ENCODE data around the gene SEPTIN10.
A peak's percentile ranks its signal among the peaks of the same experiment; 100 is the strongest.

The SEPTIN10 gene

DNA sequence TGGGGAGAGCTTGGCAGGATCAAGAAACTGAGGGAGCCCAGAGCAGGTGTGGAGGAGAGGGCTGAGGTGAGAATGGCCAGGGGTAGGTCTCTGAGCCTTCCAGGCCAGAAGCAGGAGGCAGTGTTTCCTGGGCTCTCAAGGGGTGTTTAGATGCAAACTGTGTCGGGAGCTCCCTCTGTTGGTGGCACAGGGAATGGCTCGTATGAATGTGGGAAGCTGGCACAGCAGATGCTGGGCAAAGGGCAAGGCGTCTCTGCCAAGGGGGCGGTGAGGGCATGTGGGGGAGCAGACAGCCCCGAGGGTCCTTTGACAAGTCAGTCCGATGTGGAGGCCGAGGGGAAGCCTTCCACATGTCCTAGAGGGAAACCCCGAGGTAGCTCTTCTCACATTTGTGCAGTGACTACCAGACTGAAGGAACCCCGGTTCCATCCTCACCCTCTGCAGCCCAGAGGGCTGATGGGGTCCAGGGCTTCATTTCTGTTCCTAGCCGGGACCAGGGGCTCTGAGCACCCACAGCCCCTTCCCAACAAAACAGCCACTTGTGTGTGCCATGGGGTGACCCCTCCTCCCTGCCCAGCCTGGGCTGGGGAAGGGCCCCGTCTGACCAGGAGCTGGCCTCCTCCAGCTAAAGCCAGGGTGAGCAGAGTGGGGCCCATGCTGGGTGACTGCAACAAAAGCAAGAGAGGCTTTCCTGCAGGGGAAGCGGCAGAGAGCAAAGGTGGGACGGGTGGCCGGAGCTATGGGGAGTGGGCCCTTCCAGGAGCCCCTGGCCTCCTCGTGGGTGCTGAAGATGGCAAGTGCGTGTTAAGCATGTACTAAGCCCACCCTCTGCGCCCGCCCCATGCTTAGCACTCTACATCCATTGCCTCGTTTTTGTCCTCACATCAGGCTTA, 103.4 kb downstream of the SEPTIN10 start:
- TF ChIP-seq, protein P1, sequence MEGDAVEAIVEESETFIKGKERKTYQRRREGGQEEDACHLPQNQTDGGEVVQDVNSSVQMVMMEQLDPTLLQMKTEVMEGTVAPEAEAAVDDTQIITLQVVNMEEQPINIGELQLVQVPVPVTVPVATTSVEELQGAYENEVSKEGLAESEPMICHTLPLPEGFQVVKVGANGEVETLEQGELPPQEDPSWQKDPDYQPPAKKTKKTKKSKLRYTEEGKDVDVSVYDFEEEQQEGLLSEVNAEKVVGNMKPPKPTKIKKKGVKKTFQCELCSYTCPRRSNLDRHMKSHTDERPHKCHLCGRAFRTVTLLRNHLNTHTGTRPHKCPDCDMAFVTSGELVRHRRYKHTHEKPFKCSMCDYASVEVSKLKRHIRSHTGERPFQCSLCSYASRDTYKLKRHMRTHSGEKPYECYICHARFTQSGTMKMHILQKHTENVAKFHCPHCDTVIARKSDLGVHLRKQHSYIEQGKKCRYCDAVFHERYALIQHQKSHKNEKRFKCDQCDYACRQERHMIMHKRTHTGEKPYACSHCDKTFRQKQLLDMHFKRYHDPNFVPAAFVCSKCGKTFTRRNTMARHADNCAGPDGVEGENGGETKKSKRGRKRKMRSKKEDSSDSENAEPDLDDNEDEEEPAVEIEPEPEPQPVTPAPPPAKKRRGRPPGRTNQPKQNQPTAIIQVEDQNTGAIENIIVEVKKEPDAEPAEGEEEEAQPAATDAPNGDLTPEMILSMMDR (IDR thresholded peaks at IDR 0.05; ENCODE audit: insufficient read depth, low read length, poor library complexity, severe bottlenecking), result peak; percentile 96
- peak; percentile 48 for DNase-seq (ENCODE audit: extremely low read depth, insufficient read length)
- Histone ChIP-seq H3K4me3 (replicated peaks; ENCODE audit: low read depth, low read length) (no peak overlapping the region), H3K36me3 (ENCODE audit: control insufficient read depth, insufficient read depth, low read length) (no peaks in the 10 kb centered on the region), H3K27me3 (replicated peaks; ENCODE audit: control insufficient read depth, insufficient read depth, low read length) (no peaks in the 10 kb centered on the region)

DNA sequence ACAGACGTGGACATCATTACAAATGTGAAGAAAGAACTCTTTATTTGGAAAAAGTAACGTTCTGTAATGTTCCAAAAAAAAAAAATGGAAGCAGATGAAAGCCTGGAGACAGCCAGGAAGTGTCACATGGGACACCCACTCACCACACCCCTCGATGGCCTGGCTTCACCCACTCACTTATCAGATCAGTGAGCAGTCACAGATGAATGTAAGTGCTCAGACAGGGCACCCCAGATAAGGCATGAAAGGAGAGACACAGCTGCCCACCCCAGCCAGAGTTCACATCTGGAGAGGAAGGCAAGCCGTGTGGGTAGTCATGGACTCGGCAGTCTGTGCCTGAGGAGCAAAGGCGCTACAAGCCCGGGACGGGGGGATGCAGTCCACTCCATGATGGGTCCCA, 105.2 kb downstream of the SEPTIN10 start:
- DNase-seq (ENCODE audit: extremely low read depth, insufficient read length), result no peak
- Histone ChIP-seq H3K27me3 (replicated peaks; ENCODE audit: control insufficient read depth, insufficient read depth, low read length) (no peaks in the 10 kb centered on the region), H3K4me3 (replicated peaks; ENCODE audit: low read depth, low read length) (no peak overlapping the region), H3K36me3 (ENCODE audit: control insufficient read depth, insufficient read depth, low read length) (no peaks in the 10 kb centered on the region)
- TF ChIP-seq, protein P1 (IDR thresholded peaks at IDR 0.05; ENCODE audit: insufficient read depth, low read length, poor library complexity, severe bottlenecking), result no peak

DNA sequence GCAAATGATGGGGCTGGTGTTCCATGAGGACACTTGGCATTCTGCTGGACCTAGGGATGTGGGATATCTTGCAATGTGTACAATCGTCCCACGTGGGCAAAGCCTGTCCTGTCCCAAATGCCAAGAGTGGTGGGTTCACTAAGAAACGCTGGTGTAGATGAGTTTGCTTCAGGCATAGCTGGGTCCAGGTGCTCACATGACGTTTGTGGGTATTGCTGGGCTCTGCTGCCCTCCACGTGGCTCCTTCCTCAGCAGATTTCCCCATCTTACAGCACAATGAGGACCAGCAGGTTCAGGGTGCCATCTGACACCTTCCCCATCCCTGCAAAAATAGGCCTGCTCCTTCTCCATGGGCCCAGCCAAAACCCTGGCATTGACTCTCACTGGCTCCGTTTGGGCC, 105.9 kb downstream of the SEPTIN10 start:
- no peak for DNase-seq (ENCODE audit: extremely low read depth, insufficient read length)
- TF ChIP-seq, protein P1 (IDR thresholded peaks at IDR 0.05; ENCODE audit: insufficient read depth, low read length, poor library complexity, severe bottlenecking), result no peak

DNA sequence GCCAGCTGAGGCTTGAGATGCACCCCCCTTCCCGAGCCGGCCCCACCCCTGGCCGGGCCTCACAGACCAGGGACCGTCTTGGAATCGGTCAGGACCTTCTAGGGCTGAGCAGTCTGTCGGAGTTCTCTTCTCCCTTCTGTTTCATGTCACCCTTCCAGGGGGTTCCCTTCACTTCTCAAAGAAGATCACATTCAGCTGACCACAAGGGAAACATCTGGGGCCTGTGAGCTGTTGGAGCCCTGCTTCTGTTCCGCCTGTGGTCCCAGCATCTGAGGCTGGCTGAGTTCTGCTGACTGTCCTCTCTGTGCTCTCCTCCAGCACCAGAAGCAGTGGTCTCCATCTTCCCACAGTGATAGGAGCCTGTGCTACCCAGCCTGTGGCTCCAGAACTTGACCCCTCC, 106.5 kb downstream of the SEPTIN10 start:
- DNase-seq (ENCODE audit: extremely low read depth, insufficient read length), result no peak
- no peaks in the 10 kb centered on the region for H3K36me3 ChIP-seq (ENCODE audit: control insufficient read depth, insufficient read depth, low read length)
- no peak overlapping the region for H3K4me3 ChIP-seq (replicated peaks; ENCODE audit: low read depth, low read length)
- no peaks in the 10 kb centered on the region for H3K27me3 ChIP-seq (replicated peaks; ENCODE audit: control insufficient read depth, insufficient read depth, low read length)
- TF ChIP-seq, protein P1 (IDR thresholded peaks at IDR 0.05; ENCODE audit: insufficient read depth, low read length, poor library complexity, severe bottlenecking), result no peak

More for the DNA sequence above, 105.9 kb downstream of the SEPTIN10 start:
- H3K4me3 ChIP-seq (replicated peaks; ENCODE audit: low read depth, low read length), result no peak overlapping the region
- H3K36me3 ChIP-seq (ENCODE audit: control insufficient read depth, insufficient read depth, low read length), result no peaks in the 10 kb centered on the region
- H3K27me3 ChIP-seq (replicated peaks; ENCODE audit: control insufficient read depth, insufficient read depth, low read length), result no peaks in the 10 kb centered on the region

DNA sequence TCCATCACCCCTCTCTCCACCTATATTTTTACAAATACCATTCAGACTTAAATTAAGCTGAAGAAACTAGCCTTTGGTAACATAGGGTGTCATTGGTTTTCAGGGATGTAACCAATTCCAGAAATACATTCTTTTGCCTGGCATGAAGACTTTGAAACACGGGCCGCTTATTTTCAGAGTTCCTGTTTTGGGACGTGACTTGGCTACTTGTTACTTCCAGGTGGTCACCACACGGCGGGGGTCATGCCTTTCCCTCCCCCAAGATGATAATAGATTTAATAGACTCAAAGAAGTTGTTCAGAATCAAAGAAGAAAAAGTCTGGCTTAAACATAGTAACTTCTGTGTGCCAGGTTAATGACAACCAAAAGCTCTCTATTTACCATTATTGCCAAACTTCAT, 110.6 kb downstream of the SEPTIN10 start:
- Histone ChIP-seq H3K36me3 (ENCODE audit: control insufficient read depth, insufficient read depth, low read length) (no peaks in the 10 kb centered on the region), H3K4me3 (replicated peaks; ENCODE audit: low read depth, low read length) (no peak overlapping the region), H3K27me3 (replicated peaks; ENCODE audit: control insufficient read depth, insufficient read depth, low read length) (no peaks in the 10 kb centered on the region)
- TF ChIP-seq, protein P1 (IDR thresholded peaks at IDR 0.05; ENCODE audit: insufficient read depth, low read length, poor library complexity, severe bottlenecking), result no peak
- no peak for DNase-seq (ENCODE audit: extremely low read depth, insufficient read length)

All from GM06990 (cell line).